Measurements from ENCODE around the gene UMODL1.

The UMODL1 gene

GRCh38 chr21:42120101-42120902, 49.2 kb downstream of the UMODL1 start:
- DNase-seq: no peak

- DNase-seq: no peak
These were observed 49.9 kb downstream of the UMODL1 start for GRCh38 chr21:42120903-42121535.

- DNase-seq: no peak
These were observed 50.7 kb downstream of the UMODL1 start for GRCh38 chr21:42121794-42122193.

- no peak for DNase-seq
These were observed 51.3 kb downstream of the UMODL1 start for GRCh38 chr21:42122398-42122797.

- no peak for DNase-seq
These were observed 51.7 kb downstream of the UMODL1 start for GRCh38 chr21:42122808-42123207.

- DNase-seq: no peak
These were observed 52.2 kb downstream of the UMODL1 start for GRCh38 chr21:42123219-42123908.

GRCh38 chr21:42124081-42124480, 53.0 kb downstream of the UMODL1 start:
- DNase-seq: no peak

- no peak for DNase-seq
These were observed 53.9 kb downstream of the UMODL1 start for GRCh38 chr21:42124826-42125570.

GRCh38 chr21:42125571-42126544, 54.7 kb downstream of the UMODL1 start:
- no peak for DNase-seq

GRCh38 chr21:42127164-42128150, 56.3 kb downstream of the UMODL1 start:
- no peak for DNase-seq

GRCh38 chr21:42129300-42130266, 58.5 kb downstream of the UMODL1 start:
- no peak for DNase-seq

GRCh38 chr21:42130441-42130840, 59.3 kb downstream of the UMODL1 start:
- no peak for DNase-seq

GRCh38 chr21:42132183-42132582, 61.1 kb downstream of the UMODL1 start:
- no peak for DNase-seq

- DNase-seq: no peak
These were observed 62.0 kb downstream of the UMODL1 start for GRCh38 chr21:42133131-42133530.

GRCh38 chr21:42135386-42136052, 64.4 kb downstream of the UMODL1 start:
- no peak for DNase-seq

GRCh38 chr21:42137191-42137904, 66.2 kb downstream of the UMODL1 start:
- no peak for DNase-seq

- DNase-seq: no peak
These were observed 69.2 kb downstream of the UMODL1 start for GRCh38 chr21:42140196-42140934.
